ENCODE data around the gene RFX4. TPM values are rescaled to one million over a fixed set of nuclear protein-coding genes. Genes with fewer than 3 reads are reported as not detected.

The RFX4 gene
- total and polyA plus RNA-seq, 2 donors (not counting 3 experiments of a cell fraction or from before 2014, with no cell fraction given) = not detected

DNA sequence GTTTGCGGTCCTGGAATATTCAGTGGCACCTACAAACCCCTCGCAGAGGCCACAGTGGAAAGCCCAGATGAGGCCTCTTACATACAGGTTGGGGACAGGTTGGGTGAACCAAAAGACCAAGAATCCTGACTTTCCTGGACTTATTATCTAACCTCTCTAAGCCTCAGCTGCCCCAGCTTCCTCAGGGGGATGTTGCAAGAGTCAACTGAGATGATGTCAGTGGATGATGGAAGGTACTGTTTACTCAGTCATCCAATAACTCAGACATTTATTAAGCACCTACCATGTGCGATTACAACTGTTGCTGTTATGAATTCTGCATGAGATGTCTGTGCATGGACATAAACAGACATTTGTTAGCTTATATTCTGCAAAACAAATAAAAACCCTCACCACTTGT is 72.8 kb downstream of the RFX4 start:
- H2AFZ ChIP-seq (ENCODE audit: low read depth, low read length) = no peak overlapping the region
- H3K36me3 ChIP-seq (ENCODE audit: control insufficient read depth in 2 of 2, extremely low read depth in 1 of 2, insufficient read depth in 2 of 2, low read length in 2 of 2) = no peaks in the 10 kb centered on the region
- TF ChIP-seq FOS (IDR thresholded peaks at IDR 0.05; ENCODE audit: borderline replicate concordance, insufficient read depth, low read length) (no peak), POLR2AphosphoS5 (IDR thresholded peaks at IDR 0.05; ENCODE audit: insufficient read depth, low read depth, low read length) (no peak), POLR2A (IDR thresholded peaks at IDR 0.05; ENCODE audit: low read depth, low read length) (no peak), EZH2 (IDR thresholded peaks at IDR 0.05; ENCODE audit: borderline replicate concordance, low read depth, low read length, severe bottlenecking) (no peak), GATA2 (IDR thresholded peaks at IDR 0.05; ENCODE audit: insufficient read depth, insufficient read length, low read depth, low read length) (no peak), JUN (IDR thresholded peaks at IDR 0.05; ENCODE audit: borderline replicate concordance, insufficient read depth, insufficient read length, low read depth) (no peak), MYC (IDR thresholded peaks at IDR 0.05; ENCODE audit: low read depth, low read length) (no peak)
- TF ChIP-seq, protein P1, sequence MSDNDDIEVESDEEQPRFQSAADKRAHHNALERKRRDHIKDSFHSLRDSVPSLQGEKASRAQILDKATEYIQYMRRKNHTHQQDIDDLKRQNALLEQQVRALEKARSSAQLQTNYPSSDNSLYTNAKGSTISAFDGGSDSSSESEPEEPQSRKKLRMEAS (IDR thresholded peaks at IDR 0.05; ENCODE audit: insufficient read depth, insufficient read length) = no peak
- TF ChIP-seq, protein P2, sequence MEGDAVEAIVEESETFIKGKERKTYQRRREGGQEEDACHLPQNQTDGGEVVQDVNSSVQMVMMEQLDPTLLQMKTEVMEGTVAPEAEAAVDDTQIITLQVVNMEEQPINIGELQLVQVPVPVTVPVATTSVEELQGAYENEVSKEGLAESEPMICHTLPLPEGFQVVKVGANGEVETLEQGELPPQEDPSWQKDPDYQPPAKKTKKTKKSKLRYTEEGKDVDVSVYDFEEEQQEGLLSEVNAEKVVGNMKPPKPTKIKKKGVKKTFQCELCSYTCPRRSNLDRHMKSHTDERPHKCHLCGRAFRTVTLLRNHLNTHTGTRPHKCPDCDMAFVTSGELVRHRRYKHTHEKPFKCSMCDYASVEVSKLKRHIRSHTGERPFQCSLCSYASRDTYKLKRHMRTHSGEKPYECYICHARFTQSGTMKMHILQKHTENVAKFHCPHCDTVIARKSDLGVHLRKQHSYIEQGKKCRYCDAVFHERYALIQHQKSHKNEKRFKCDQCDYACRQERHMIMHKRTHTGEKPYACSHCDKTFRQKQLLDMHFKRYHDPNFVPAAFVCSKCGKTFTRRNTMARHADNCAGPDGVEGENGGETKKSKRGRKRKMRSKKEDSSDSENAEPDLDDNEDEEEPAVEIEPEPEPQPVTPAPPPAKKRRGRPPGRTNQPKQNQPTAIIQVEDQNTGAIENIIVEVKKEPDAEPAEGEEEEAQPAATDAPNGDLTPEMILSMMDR (IDR thresholded peaks at IDR 0.05; ENCODE audit: extremely low read depth in 1 of 2, insufficient read depth in 1 of 2, low read depth in 1 of 2, low read length in 2 of 2) = no peak
- intact Hi-C loops (cut with micrococcal nuclease) = no loop called here
- H3K9me3 ChIP-seq (replicated peaks; ENCODE audit: control insufficient read depth, insufficient read depth, low read length) = no peaks in the 10 kb centered on the region
- no peaks in the 10 kb centered on the region for H3K79me2 ChIP-seq (ENCODE audit: control insufficient read depth, insufficient read depth, low read length)
- CTCF ChIA-PET = no interaction called here
- no peaks in the 10 kb centered on the region for H3K4me1 ChIP-seq (ENCODE audit: control insufficient read depth, extremely low read depth, insufficient read depth, low read length)
- H3K27ac ChIP-seq (ENCODE audit: insufficient read depth, low read depth, low read length) = no peak overlapping the region
- H3K27me3 ChIP-seq (ENCODE audit: control insufficient read depth in 2 of 2, insufficient read depth in 2 of 2, low read length in 2 of 2) = peaks cover 0 to 1% of the 10 kb centered on the region in 2 experiments
- POLR2A ChIA-PET = no interaction called here
- no peak overlapping the region for H3K4me2 ChIP-seq (ENCODE audit: insufficient read depth, low read length)
- no peak overlapping the region for H3K9ac ChIP-seq (replicated peaks; ENCODE audit: extremely low read depth, insufficient read depth, low read length)
- dilution Hi-C loops (cut with MboI; ENCODE audit: extremely low pct_ligation_motif_present, low sequenced_read_pairs) = no loop called here
- BruUV-seq (replicated peaks) = no TSS peak
- no peak for FAIRE-seq
- no peaks in the 10 kb centered on the region for H3K9me1 ChIP-seq (replicated peaks; ENCODE audit: control insufficient read depth, extremely low read depth, insufficient read depth, low read length)
- H3K4me3 ChIP-seq (replicated peaks in 1 of 3; ENCODE audit: insufficient read depth in 1 of 3, low read depth in 1 of 3, low read length in 3 of 3) = no peak overlapping the region
- H4K20me1 ChIP-seq (replicated peaks; ENCODE audit: control insufficient read depth, extremely low read depth, insufficient read depth, low read length) = no peaks in the 10 kb centered on the region
- DNase-seq (ENCODE audit: low read depth, low spot score) = no peak

Data from endothelial cell of umbilical vein (primary cell).